ENCODE results near the gene HNRNPA1.

HNRNPA1 gene

DNA sequence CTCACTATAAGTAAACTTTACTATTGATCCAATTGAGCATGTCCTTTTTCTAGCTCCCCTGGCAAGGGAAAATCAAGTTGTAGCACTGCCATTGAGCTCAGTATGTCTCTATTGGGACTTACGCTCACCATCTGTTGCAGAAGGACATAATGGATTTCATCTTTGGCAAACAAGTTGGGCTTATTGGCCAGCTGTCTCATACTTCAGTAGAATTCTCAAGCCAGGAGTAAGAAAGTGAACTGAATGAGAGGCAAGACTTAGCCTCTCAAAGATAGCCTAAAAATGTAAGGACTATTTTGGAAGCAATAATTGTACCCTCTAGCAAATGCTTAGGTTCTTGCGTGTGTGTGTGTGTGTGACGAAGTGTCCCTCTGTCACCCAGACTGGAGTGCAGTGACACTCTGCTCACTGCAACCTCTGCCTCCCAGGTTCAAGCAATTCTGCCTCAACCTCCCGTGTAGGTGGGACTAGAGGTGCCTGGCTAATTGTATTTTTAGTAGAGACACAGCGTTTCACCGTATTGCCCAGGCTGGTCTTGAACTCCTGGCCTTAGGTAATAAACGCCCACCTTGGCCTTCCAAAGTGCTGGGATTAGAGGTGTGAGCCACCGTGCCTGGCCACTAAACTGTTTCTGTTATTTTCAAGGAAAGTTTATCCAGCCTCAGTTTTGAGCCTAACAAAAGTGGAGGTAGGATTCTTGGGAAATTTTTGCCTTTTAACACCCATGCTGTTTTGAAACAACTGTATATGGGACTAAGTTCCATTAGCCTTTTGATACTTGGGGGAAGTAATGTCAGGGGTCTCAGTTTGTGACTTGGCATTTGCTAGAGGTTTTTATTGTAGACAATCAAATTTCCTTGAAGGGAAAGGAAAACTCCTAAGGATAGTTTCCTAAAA lies 7.0 kb downstream of the HNRNPA1 start:
- TF ChIP-seq FOXA1 (IDR thresholded peaks at IDR 0.05): no peak
- TF ChIP-seq BHLHE40 (IDR thresholded peaks at IDR 0.05; ENCODE audit: borderline replicate concordance): peak; percentile 3; the same call in 1 of the 2 replicates
- POLR2A ChIA-PET: interaction anchor here (0.7 to 6.5 kb wide), 10 partner anchors 7 to 71 kb away, joined by 3 to 79 read pairs (median 3); partner anchors contain the start of genes CBX5 and HNRNPA1
- CTCF ChIA-PET: interaction anchor here (0.5 to 1.7 kb wide), 4 partner anchors 8 to 92 kb away, joined by 3 to 7 read pairs (median 4); partner anchors contain the start of gene COPZ1
- no peak for DNase-seq (ENCODE audit: extremely low spot score)

DNA sequence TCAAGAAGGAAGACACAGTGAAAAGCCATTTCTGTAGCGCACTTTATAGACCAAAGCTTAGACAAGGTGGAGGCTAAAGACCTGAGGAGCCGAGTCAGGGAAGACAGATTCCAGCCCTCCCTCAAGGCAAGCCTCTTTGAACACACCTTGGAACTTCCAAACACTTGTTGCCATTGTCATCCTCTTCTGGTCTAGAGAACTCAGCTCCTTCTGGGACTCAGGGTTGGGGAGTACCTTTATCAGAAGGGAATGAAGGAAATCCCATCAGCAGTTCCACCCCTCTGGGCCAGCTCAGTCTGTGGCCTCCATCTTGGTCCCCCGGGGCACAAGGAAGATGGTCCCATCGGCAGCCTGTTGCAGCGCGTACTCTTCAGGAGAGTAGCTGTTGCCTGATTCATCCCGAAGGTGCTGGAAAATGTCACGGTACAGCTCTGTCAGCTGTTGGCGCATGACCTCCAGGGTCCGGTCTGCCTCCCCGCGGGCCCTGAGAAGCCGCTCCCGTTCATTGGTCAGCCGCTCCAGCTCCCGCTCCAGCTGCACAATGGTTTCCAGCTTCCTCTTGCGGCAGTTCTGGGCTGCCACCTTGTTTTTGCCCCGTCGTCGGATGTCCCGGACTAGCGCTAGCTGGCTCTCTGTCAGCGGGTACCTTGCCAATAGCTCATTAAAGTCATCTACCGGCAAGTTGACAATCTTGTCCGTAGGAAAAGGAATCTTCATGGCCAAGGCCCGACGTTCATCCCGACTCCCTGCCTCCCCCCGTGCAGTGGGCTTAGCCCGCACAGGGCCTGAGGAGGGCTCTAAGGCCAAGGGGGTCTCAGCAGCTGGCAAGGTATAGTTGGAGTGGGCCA lies 11.8 kb downstream of the HNRNPA1 start:
- no peak for DNase-seq (ENCODE audit: extremely low spot score)
- POLR2A ChIA-PET: interaction anchor here (0.7 to 6.5 kb wide), 4 partner anchors 8 to 39 kb away, joined by 3 to 79 read pairs (median 9); partner anchors contain the start of genes CBX5, COPZ1 and HNRNPA1
- TF ChIP-seq, protein P1, sequence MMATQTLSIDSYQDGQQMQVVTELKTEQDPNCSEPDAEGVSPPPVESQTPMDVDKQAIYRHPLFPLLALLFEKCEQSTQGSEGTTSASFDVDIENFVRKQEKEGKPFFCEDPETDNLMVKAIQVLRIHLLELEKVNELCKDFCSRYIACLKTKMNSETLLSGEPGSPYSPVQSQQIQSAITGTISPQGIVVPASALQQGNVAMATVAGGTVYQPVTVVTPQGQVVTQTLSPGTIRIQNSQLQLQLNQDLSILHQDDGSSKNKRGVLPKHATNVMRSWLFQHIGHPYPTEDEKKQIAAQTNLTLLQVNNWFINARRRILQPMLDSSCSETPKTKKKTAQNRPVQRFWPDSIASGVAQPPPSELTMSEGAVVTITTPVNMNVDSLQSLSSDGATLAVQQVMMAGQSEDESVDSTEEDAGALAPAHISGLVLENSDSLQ (IDR thresholded peaks at IDR 0.05): no peak
- TF ChIP-seq FOXK2 (IDR thresholded peaks at IDR 0.05) (no peak), HDGF (IDR thresholded peaks at IDR 0.05; ENCODE audit: borderline replicate concordance) (no peak), TARDBP (IDR thresholded peaks at IDR 0.05) (no peak), ELF4 (IDR thresholded peaks at IDR 0.05) (no peak), FOXA1 (IDR thresholded peaks at IDR 0.05) (no peak), BHLHE40 (IDR thresholded peaks at IDR 0.05; ENCODE audit: borderline replicate concordance) (no peak), SUZ12 (IDR thresholded peaks at IDR 0.05) (no peak), ARNT (IDR thresholded peaks at IDR 0.05) (no peak), FOXM1 (IDR thresholded peaks at IDR 0.05; ENCODE audit: borderline replicate concordance) (no peak), NFRKB (IDR thresholded peaks at IDR 0.05) (no peak), ZNF384 (IDR thresholded peaks at IDR 0.05) (no peak), SP1 (IDR thresholded peaks at IDR 0.05) (no peak), CTBP1 (IDR thresholded peaks at IDR 0.05; ENCODE audit: borderline replicate concordance) (no peak), LEF1 (IDR thresholded peaks at IDR 0.05; ENCODE audit: borderline replicate concordance) (no peak)
- CTCF ChIA-PET: interaction anchor here (0.7 to 5.1 kb wide), 7 partner anchors 13 to 87 kb away, joined by 3 to 21 read pairs (median 5); partner anchors contain the start of gene COPZ1

DNA sequence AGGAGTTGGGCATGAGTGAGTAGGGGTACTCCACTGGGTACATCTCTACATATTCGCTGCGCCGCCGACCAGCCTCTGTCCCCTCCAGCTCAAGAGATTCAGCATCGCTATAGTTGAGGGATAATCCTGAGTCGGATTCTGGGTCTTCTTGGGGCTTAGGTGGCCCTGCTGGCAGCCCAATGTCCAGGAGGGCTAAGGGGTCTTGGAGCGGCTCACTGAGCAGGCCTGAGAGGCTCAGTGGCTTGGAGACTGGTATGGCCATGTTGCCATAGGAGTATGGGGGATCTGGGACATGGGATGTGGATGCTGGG lies 12.4 kb downstream of the HNRNPA1 start:
- CTCF ChIA-PET: interaction anchor here (0.7 to 5.1 kb wide), 6 partner anchors 13 to 86 kb away, joined by 3 to 21 read pairs (median 5); partner anchors contain the start of gene COPZ1
- TF ChIP-seq L3MBTL2 (conservative IDR thresholded peaks at IDR 0.05) (no peak), ELF4 (IDR thresholded peaks at IDR 0.05) (no peak), ZNF384 (IDR thresholded peaks at IDR 0.05) (no peak), TARDBP (IDR thresholded peaks at IDR 0.05) (no peak), FOXA1 (IDR thresholded peaks at IDR 0.05) (no peak), ARNT (IDR thresholded peaks at IDR 0.05) (no peak), SP1 (IDR thresholded peaks at IDR 0.05) (no peak), NFRKB (IDR thresholded peaks at IDR 0.05) (no peak), BHLHE40 (IDR thresholded peaks at IDR 0.05; ENCODE audit: borderline replicate concordance) (no peak), CTBP1 (IDR thresholded peaks at IDR 0.05; ENCODE audit: borderline replicate concordance) (no peak), SUZ12 (IDR thresholded peaks at IDR 0.05) (no peak)
- TF ChIP-seq, protein P1 (IDR thresholded peaks at IDR 0.05): no peak
- DNase-seq (ENCODE audit: extremely low spot score): no peak
- POLR2A ChIA-PET: interaction anchor here (2.1 to 6.5 kb wide), 3 partner anchors 9 to 32 kb away, joined by 6 to 79 read pairs (median 12); partner anchors contain the start of genes CBX5, COPZ1 and HNRNPA1

DNA sequence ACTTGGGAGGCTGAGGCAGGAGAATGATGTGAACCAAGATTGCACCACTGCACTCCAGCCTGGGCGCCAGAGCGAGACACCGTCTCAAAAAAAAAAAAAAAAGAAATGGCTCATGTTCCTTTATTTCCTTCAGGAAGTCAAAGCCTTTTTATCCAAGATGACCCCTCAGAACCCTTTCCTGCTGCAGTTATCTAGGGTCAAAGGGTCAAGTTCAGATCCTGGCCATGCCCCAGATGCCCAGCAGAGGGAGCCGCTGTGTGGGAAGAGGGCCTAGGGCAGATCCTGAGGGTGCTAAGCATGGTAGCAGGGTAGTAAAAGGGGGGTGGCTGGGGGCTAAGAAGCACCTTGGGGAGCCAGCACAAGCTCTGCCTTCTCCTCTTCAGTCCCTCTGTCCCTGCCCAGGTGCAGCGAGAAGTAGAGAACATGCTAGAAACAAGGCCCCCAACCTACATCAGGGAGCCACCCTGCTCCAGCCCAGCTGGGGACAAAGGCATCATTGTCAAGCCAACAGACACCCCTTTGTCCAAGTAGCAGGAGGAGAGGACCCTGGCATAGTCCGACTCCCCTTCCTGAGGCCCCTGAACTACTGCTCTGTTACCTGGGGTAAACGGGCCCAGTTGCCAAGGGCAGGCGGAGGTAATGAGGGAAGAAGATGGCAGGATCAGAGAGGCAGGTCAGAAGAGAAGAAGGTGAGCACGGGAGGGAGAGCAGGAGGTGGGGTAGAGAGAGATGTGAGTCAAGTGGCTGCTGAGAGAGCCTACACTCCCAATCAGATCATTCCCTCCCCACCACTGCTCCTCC lies 13.8 kb downstream of the HNRNPA1 start:
- peak; percentile 66 for DNase-seq (ENCODE audit: extremely low spot score)
- CTCF ChIA-PET: interaction anchor here (0.6 to 5.1 kb wide), 11 partner anchors 8 to 146 kb away, joined by 3 to 21 read pairs (median 3); partner anchors contain the start of gene COPZ1
- no peak for TF ChIP-seq NFRKB (IDR thresholded peaks at IDR 0.05)
- TF ChIP-seq ELF4 (IDR thresholded peaks at IDR 0.05): no peak
- TF ChIP-seq HDGF (IDR thresholded peaks at IDR 0.05; ENCODE audit: borderline replicate concordance): no peak
- TF ChIP-seq L3MBTL2 (conservative IDR thresholded peaks at IDR 0.05): no peak
- TF ChIP-seq CTBP1 (IDR thresholded peaks at IDR 0.05; ENCODE audit: borderline replicate concordance): no peak
- no peak for TF ChIP-seq ARNT (IDR thresholded peaks at IDR 0.05)
- no peak for TF ChIP-seq SP1 (IDR thresholded peaks at IDR 0.05)
- no peak for TF ChIP-seq FOXM1 (IDR thresholded peaks at IDR 0.05; ENCODE audit: borderline replicate concordance)
- no peak for TF ChIP-seq SUZ12 (IDR thresholded peaks at IDR 0.05)
- no peak for TF ChIP-seq ZNF384 (IDR thresholded peaks at IDR 0.05)
- TF ChIP-seq LEF1 (IDR thresholded peaks at IDR 0.05; ENCODE audit: borderline replicate concordance): no peak
- no peak for TF ChIP-seq BHLHE40 (IDR thresholded peaks at IDR 0.05; ENCODE audit: borderline replicate concordance)
- TF ChIP-seq, protein P1 (IDR thresholded peaks at IDR 0.05): no peak
- no peak for TF ChIP-seq TARDBP (IDR thresholded peaks at IDR 0.05)
- TF ChIP-seq FOXK2 (IDR thresholded peaks at IDR 0.05): no peak
- POLR2A ChIA-PET: interaction anchor here (1.2 to 6.5 kb wide), 3 partner anchors 14 to 30 kb away, joined by 5 to 79 read pairs (median 12); partner anchors contain the start of genes CBX5, COPZ1 and HNRNPA1
